Naive thymus-derived CD8-positive, alpha-beta T cell (primary cell): ENCODE results near the gene ACSL6. TPM values are rescaled to one million over a fixed set of nuclear protein-coding genes. Genes with fewer than 3 reads are reported as not detected.
A peak's percentile ranks its signal among the peaks of the same experiment; 100 is the strongest.
"Not testable (repeated sequence)": the region's sequence is repeated elsewhere in the genome, so short reads cannot be mapped to it uniquely, and the experiment has no call there.

Experiments
- ATAC-seq, 2 donors: fragments of 150-1000 bp; cut with Tn5 transposase in 1 of 2; sonication (Bioruptor Pico), chemical (Tn5 transposase) in 1 of 2; 1 replicate in 1 of 2; 2 replicates in 1 of 2; pipeline ENCODE4 v1.10.0; 2021; ENCODE audit warnings: mild to moderate bottlenecking in 2 of 2, moderate library complexity in 2 of 2
- POLR2A ChIA-PET: fragments of 350-600 bp; sonication (Branson Sonifier 250); formaldehyde crosslinking; loops from one replicate; lab custom pipeline; 2021; ENCODE audit warnings: antibody characterized with exemption; lab: Charles Lee
- DNase-seq, 10 donors: peaks; one replicate each; pipeline versions ENCODE4 v3.0.0 to v3.0.0-alpha.2; 2020 to 2022
- H3K27ac Mint-ChIP-seq, 10 donors: one replicate each; pipeline ENCODE4 v1.8.0; 2020 to 2022; ENCODE audit warnings: mild to moderate bottlenecking in 10 of 10, mixed read lengths in 10 of 10, moderate library complexity in 4 of 10, inconsistent platforms in 1 of 10
- H3K27me3 Mint-ChIP-seq, 5 donors: one replicate each; pipeline ENCODE4 v1.8.0; 2021 to 2022; ENCODE audit warnings: mixed read lengths in 5 of 5
- H3K36me3 Mint-ChIP-seq, 3 donors: one replicate each; pipeline ENCODE4 v1.8.0; 2020 to 2022; ENCODE audit warnings: mixed read lengths in 3 of 3, mild to moderate bottlenecking in 2 of 3, inconsistent platforms in 1 of 3
- H3K4me1 Mint-ChIP-seq, 4 donors: one replicate each; pipeline ENCODE4 v1.8.0; 2021 to 2022; ENCODE audit warnings: mixed read lengths in 4 of 4
- H3K4me3 Mint-ChIP-seq, 10 donors: one replicate each; pipeline ENCODE4 v1.8.0; 2020 to 2022; ENCODE audit warnings: mild to moderate bottlenecking in 10 of 10, mixed read lengths in 10 of 10, moderate library complexity in 6 of 10, inconsistent platforms in 1 of 10
- H3K9me3 Mint-ChIP-seq, 9 donors: one replicate each; pipeline ENCODE4 v1.8.0; 2020 to 2022; ENCODE audit warnings: mixed read lengths in 9 of 9, mild to moderate bottlenecking in 3 of 9, inconsistent platforms in 1 of 9, moderate library complexity in 1 of 9
- polyA plus RNA-seq, 3 donors: library from polyadenylated mRNA; unstranded; fragments of 300-500 nt; fragmentation: Illumina TruSeq; gene quantifications; one replicate each; pipeline ENCODE4 v1.2.3, GENCODE V29; 2021
- total RNA-seq, 8 experiments: library from RNA in 2 of 8; stranded (reverse) in 2 of 8; gene quantifications; one replicate each; pipeline ENCODE4 v1.2.3 and lab custom pipeline; 2021 to 2026

The ACSL6 gene
- total and polyA plus RNA-seq, 5 experiments from 2014 or later, result 11.4 to 41.8 (median 16.5) TPM

DNA sequence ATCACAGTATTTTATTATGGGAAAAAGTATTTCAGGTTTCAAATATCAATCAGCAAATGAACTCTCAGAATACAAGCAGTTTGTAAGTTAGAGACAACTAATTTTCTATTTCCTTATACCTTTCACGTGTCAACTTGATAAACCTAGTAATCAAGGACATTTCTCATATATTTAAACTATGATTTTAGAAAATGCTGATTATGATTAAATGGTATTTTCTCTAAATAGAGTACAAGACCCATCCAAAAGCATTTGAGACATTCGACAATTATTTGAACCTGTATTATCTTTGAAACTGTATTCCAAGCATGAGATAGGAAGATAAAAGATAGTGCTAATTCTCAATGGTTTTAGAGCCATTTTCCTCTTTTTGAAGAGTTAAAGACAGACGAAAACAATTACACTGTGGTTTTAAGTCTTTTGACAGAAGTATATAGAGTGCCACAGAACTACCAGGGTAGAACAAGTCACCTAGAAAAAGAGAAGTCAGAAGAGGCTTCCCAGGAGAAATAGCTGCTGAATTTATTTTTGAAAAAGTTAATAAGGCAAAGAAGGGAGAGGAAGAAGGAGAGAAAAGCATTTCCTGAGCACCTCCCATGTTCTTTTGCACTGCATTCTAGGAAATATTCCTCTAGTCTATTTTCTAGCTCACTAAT lies 71.6 kb downstream of the ACSL6 start:
- H3K9me3 Mint-ChIP-seq, result no peaks in the 10 kb centered on the region
- peaks cover 0 to 2% (median 0%) of the 10 kb centered on the region in 4 donors for H3K4me1 Mint-ChIP-seq
- ATAC-seq (no peak), DNase-seq (no peak)
- no peak overlapping the region for H3K27ac Mint-ChIP-seq
- POLR2A ChIA-PET, result no interaction called here
- H3K4me3 Mint-ChIP-seq, result no peak overlapping the region
- H3K27me3 Mint-ChIP-seq, result peaks cover 0 to 2% (median 0%) of the 10 kb centered on the region in 5 donors
- H3K36me3 Mint-ChIP-seq, result peaks cover 0 to 9% (median 5%) of the 10 kb centered on the region in 3 donors

DNA sequence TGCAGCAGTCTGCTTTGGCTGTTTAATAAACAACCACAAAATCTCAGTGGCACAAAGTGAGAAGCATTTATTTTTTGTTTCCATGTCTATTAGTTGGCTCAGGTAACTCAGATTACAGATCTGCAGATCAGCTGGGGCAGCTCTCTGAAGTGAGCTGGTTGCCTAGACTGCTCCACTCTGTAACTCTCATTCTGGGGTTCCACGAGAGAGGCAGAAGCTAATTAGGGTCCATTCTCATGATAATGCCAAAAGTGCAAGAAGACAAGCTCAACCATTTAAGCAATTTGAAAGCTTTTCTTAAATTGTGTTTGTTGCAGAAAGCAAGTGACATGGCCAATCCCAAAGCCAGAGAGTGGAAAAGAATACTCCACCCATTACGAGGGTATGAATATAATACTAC lies 79.2 kb downstream of the ACSL6 start:
- DNase-seq, result no peak
- Mint-ChIP-seq H3K27me3 (peaks cover 0 to 5% (median 0%) of the 10 kb centered on the region in 5 donors), H3K9me3 (peaks cover 15 to 48% (median 32%) of the 10 kb centered on the region in 9 donors), H3K27ac (no peak overlapping the region), H3K36me3 (peaks cover 0 to 48% (median 35%) of the 10 kb centered on the region in 3 donors), H3K4me1 (no peaks in the 10 kb centered on the region), H3K4me3 (no peak overlapping the region)
- POLR2A ChIA-PET, result no interaction called here
- no peak for ATAC-seq

DNA sequence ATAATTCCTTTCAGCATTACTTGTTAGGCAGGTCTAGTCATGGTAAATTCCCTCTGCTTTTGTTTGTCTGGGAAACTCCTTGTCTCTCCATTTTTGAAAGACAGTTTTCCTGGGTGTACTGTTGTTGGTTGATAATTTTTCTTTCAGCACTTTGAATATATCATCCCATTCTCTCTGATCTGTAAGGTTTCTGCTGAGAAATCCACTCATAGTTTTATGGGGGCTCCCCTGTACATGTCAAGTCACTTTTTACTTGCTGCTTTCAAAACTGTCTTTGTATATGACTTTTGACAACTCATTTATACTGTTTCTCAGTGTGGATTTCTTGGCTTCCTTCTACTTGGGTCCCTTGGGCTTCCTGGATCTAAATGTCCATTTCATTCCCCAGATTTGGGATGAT lies 82.5 kb downstream of the ACSL6 start:
- Mint-ChIP-seq H3K9me3 (peaks cover 24 to 71% (median 41%) of the 10 kb centered on the region in 9 donors), H3K27ac (no peak overlapping the region), H3K4me1 (no peaks in the 10 kb centered on the region), H3K36me3 (peaks cover 0 to 62% (median 51%) of the 10 kb centered on the region in 3 donors), H3K4me3 (no peak overlapping the region), H3K27me3 (peaks cover 0 to 3% (median 0%) of the 10 kb centered on the region in 5 donors)
- no peak for ATAC-seq
- no peak for DNase-seq
- POLR2A ChIA-PET, result no interaction called here

DNA sequence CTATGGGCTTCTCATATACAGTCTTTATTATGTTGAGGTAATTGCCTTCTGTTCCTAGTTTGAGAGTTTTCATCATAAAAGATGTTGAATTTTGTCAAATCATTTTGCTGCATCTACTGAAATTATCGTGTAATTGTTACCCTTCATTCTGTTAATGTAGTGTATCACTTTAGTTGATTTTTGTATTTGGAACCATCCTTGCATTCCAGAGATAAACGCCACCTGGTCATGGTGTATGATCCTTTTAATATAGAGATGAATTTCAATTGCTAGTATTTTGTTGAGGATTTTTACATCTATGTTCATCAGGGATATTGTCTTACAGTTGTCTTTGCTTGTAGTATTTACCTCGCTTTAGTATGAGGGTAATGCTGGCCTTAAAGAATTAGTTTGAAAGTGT lies 85.3 kb downstream of the ACSL6 start:
- POLR2A ChIA-PET, result no interaction called here
- H3K4me1 Mint-ChIP-seq, result no peaks in the 10 kb centered on the region
- no peak for ATAC-seq
- no peaks in the 10 kb centered on the region for H3K27me3 Mint-ChIP-seq
- no peak overlapping the region for H3K27ac Mint-ChIP-seq
- no peak for DNase-seq
- H3K36me3 Mint-ChIP-seq, result peaks cover 0 to 45% (median 33%) of the 10 kb centered on the region in 3 donors
- H3K9me3 Mint-ChIP-seq, result peaks cover 22 to 63% (median 39%) of the 10 kb centered on the region in 9 donors
- H3K4me3 Mint-ChIP-seq, result no peak overlapping the region

DNA sequence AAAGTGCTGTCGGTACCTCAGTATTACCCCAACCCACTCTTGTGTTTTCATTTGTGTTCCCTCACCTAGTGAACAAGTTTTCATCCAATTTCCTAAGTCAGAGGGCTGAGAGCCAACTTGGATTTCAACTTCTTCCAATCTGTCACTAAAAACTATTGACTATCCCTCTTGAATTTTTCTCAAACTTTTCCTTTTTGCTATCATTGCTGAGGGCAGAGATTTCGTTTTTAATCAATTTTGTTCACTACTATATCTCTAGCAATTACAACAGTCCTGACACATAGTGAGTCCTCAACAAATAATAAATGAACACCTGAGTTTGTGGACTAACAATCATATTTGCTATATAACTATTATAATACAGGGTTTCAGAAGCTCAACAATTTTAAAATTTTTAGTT lies 95.0 kb downstream of the ACSL6 start:
- POLR2A ChIA-PET, result no interaction called here
- DNase-seq, result no peak
- H3K27ac Mint-ChIP-seq, result no peak overlapping the region
- no peaks in the 10 kb centered on the region for H3K4me1 Mint-ChIP-seq
- H3K36me3 Mint-ChIP-seq, result peaks cover 4 to 11% (median 5%) of the 10 kb centered on the region in 3 donors
- no peak overlapping the region for H3K4me3 Mint-ChIP-seq
- no peak for ATAC-seq
- peaks cover 0 to 3% (median 0%) of the 10 kb centered on the region in 9 donors for H3K9me3 Mint-ChIP-seq
- H3K27me3 Mint-ChIP-seq, result no peaks in the 10 kb centered on the region

DNA sequence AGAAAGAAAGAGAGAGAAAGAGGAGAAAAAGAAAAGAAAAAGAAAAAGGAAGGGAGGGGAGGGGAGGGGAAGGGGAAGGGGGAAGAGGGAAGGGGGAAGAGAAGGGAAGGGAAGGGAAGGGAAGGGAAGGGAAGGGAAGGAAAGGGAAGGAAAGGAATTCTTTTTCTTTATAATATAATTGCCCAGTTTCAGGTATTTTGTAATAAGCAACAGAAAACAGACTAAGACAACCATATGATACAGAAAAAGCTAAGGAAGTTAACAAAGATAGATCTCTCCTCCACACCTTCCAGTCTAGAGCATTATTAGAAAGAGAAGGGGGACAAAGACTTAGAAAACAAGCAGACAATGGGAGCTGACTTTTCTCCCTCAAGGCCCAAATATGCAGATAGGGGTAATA lies 97.0 kb downstream of the ACSL6 start:
- no peaks in the 10 kb centered on the region for H3K27me3 Mint-ChIP-seq
- POLR2A ChIA-PET, result no interaction called here
- H3K36me3 Mint-ChIP-seq, result peaks cover 5 to 14% (median 10%) of the 10 kb centered on the region in 3 donors
- ATAC-seq (no peak), DNase-seq (no peak)
- H3K4me1 Mint-ChIP-seq, result no peaks in the 10 kb centered on the region
- no peak overlapping the region for H3K4me3 Mint-ChIP-seq
- H3K27ac Mint-ChIP-seq, result no peak overlapping the region
- peaks cover 0 to 8% (median 1%) of the 10 kb centered on the region in 9 donors for H3K9me3 Mint-ChIP-seq

DNA sequence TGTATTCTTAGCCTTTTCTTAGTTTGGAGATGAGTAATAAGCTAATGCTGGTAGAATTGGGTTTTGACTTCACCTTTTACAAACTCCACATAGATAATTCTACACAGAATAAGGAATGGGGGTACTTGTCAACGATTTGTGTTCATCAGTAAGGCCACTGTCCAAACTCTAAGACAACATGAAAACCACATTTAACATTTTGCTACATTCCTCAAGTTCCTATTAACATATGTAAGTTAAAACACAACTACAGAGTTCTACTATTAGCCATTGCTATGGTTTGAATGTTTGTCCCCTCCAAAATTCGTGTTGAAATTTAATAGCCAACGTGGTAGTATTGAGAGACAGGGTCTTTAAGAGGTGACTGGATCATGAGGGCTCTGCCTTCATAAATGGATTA lies 97.9 kb downstream of the ACSL6 start:
- Mint-ChIP-seq H3K27me3 (no peaks in the 10 kb centered on the region), H3K4me1 (no peaks in the 10 kb centered on the region), H3K9me3 (peaks cover 0 to 10% (median 7%) of the 10 kb centered on the region in 9 donors), H3K4me3 (no peak overlapping the region), H3K36me3 (peaks cover 5 to 16% (median 13%) of the 10 kb centered on the region in 3 donors), H3K27ac (no peak overlapping the region)
- ATAC-seq (no peak), DNase-seq (no peak)
- POLR2A ChIA-PET, result no interaction called here

DNA sequence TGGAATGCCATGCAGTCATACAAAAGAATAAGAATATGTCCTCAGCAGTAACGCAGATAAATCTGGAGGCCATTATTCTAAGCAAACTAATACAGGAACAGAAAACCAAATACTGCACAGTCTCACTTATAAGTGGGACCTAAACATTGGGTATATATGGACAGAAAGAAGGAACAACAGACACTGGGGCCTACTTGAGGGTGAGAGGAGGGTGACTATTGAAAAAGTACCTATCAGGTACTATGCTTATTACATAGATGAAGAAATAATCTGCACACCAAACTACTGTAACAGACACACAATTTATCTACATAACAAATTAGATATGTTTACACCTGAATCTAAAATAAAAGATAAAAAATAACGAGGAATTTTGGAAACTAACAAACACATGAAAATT lies 104.8 kb downstream of the ACSL6 start:
- ATAC-seq, result no peak
- Mint-ChIP-seq H3K4me3 (no peak overlapping the region), H3K36me3 (peaks cover 13 to 66% (median 64%) of the 10 kb centered on the region in 3 donors), H3K27me3 (peaks cover 0 to 2% (median 0%) of the 10 kb centered on the region in 5 donors), H3K27ac (no peak overlapping the region), H3K9me3 (peaks cover 17 to 72% (median 47%) of the 10 kb centered on the region in 9 donors), H3K4me1 (peaks cover 5 to 14% (median 13%) of the 10 kb centered on the region in 4 donors)
- no peak for DNase-seq
- POLR2A ChIA-PET, result no interaction called here

DNA sequence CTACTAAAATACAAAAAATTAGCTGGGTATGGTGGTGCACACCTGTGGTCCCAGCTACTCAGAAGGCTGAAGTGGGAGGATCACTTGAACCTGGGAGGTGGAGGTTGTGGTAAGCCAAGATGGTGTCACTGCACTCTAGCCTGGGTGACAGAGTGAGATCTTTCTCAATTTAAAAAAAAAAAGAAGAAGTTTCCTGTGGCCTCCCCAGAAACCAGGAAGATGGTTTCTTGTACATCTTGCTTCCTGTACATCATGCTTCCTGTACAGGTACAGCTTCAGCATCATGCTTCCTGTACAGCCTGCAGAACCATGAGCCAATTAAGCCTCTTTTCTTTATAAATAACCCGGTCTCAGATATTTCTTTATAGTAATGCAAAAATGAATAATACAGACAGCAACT lies 109.2 kb downstream of the ACSL6 start:
- peak overlapping the region in 6 of 10 donors; percentile 5 to 57 (median 26) for H3K4me3 Mint-ChIP-seq
- H3K27ac Mint-ChIP-seq, result peak overlapping the region in 8 of 10 donors; percentile 32 to 86 (median 56)
- H3K27me3 Mint-ChIP-seq, POLR2A ChIA-PET: not testable (repeated sequence)
- peaks cover 6 to 26% (median 21%) of the 10 kb centered on the region in 4 donors for H3K4me1 Mint-ChIP-seq
- peak in 2 of 10 donors; percentile 5 to 12 for DNase-seq
- ATAC-seq, result peak in 1 of 2 donors; percentile 80
- peaks cover 13 to 73% (median 62%) of the 10 kb centered on the region in 9 donors for H3K9me3 Mint-ChIP-seq
- H3K36me3 Mint-ChIP-seq, result peaks cover 16 to 64% (median 57%) of the 10 kb centered on the region in 3 donors

Other genes starting within 250 kb of the ACSL6 start
- gene FNIP1, start 214.6 kb downstream of the ACSL6 start, total RNA-seq, result 10 to 100 TPM; 35.2 to 38.1 TPM
- gene FNIP1, start 214.6 kb downstream of the ACSL6 start, polyA plus RNA-seq, result 10 to 100 TPM in 2 of 3 donors, 1 to 10 TPM in 1; 6.7 to 11.8 (median 10.5) TPM
- gene MEIKIN, start 66.0 kb downstream of the ACSL6 start, total RNA-seq, result 1 to 10 TPM; 2.7 to 2.8 TPM
- gene MEIKIN, start 66.0 kb downstream of the ACSL6 start, polyA plus RNA-seq, result not detected
- gene IL3, start 49.0 kb upstream of the ACSL6 start, total RNA-seq, result not detected
- not detected for gene IL3, start 49.0 kb upstream of the ACSL6 start, polyA plus RNA-seq
- not detected for gene CSF2, start 62.1 kb upstream of the ACSL6 start, total RNA-seq
- not detected for gene CSF2, start 62.1 kb upstream of the ACSL6 start, polyA plus RNA-seq
- not detected for gene P4HA2, start 216.2 kb upstream of the ACSL6 start, total RNA-seq
- 1 to 10 TPM in 1 of 3 donors, not detected in 2; 1.2 TPM for gene P4HA2, start 216.2 kb upstream of the ACSL6 start, polyA plus RNA-seq
- not detected for gene PDLIM4, start 246.0 kb upstream of the ACSL6 start, total RNA-seq
- gene PDLIM4, start 246.0 kb upstream of the ACSL6 start, polyA plus RNA-seq, result not detected